Measurements from ENCODE around the gene GPA33.

GPA33 gene

GRCh38 chr1:167119696-167120095 lies 29.5 kb upstream of the GPA33 start:
- POLR2A ChIA-PET: no interaction called here
- no peak for DNase-seq (ENCODE audit: extremely low spot score)
- CTCF ChIA-PET: no interaction called here
- TF ChIP-seq CTCF (IDR thresholded peaks at IDR 0.05; ENCODE audit: control extremely low read depth, extremely low read depth, low read depth, missing control alignments): no peak

- CTCF ChIA-PET: no interaction called here
- POLR2A ChIA-PET: no interaction called here
Observed at GRCh38 chr1:167118188-167118587, 28.0 kb upstream of the GPA33 start.

DNA sequence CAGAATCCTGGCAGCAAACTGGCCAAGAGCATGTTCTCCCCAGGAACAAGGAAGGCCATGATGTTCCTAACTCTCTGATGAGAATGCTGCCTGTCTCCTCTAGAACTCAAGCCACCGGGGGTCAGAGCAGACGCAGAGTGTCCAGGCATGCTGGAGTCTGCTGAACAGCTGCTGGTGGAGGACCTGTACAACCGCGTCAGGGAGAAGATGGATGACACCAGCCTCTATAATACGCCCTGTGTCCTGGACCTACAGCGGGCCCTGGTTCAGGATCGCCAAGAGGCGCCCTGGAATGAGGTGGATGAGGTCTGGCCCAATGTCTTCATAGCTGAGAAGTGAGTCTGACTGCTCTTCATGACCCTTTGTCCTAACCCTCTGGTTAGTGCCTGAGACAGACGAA lies 27.0 kb upstream of the GPA33 start:
- no peak for TF ChIP-seq CTCF (IDR thresholded peaks at IDR 0.05; ENCODE audit: control extremely low read depth, extremely low read depth, low read depth, missing control alignments)
- CTCF ChIA-PET: interaction anchor here (1.3 kb wide), 1 partner anchor 8 kb away, joined by 4 read pairs; no protein-coding TSS in a partner anchor
- DNase-seq (ENCODE audit: extremely low spot score): no peak
- POLR2A ChIA-PET: no interaction called here

More at GRCh38 chr1:167118188-167118587, 28.0 kb upstream of the GPA33 start:
- no peak for DNase-seq (ENCODE audit: extremely low spot score)
- no peak for TF ChIP-seq CTCF (IDR thresholded peaks at IDR 0.05; ENCODE audit: control extremely low read depth, extremely low read depth, low read depth, missing control alignments)

DNA sequence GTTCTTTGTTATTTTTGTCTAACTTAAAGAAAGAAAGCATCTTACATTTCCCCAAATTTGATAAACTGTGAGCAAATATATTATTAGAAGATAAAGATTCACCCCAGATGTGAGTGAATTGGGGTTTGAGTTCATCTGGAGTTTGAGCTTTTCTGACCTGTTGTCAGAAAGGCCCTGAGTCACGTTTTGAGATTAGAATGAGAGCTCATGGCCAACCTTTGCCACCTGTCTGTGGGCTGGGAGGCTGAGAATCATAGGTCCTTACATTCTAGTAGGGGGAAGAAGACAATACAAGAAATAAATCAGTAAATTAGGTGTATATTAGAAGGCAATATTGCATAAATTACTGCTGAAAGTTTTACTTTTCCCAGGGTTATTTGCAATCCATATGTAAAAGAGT lies 26.0 kb upstream of the GPA33 start:
- ChIA-PET POLR2A (no interaction called here), CTCF (interaction anchor here (0.6 to 1.6 kb wide), 5 partner anchors 9 to 206 kb away, joined by 3 to 7 read pairs (median 4); no protein-coding TSS in a partner anchor)
- TF ChIP-seq CTCF (IDR thresholded peaks at IDR 0.05; ENCODE audit: control extremely low read depth, extremely low read depth, low read depth, missing control alignments): no peak
- no peak for DNase-seq (ENCODE audit: extremely low spot score)

- ChIA-PET CTCF (interaction anchor here (0.6 to 1.6 kb wide), 5 partner anchors 9 to 419 kb away, joined by 3 to 7 read pairs (median 4); no protein-coding TSS in a partner anchor), POLR2A (no interaction called here)
- DNase-seq (ENCODE audit: extremely low spot score): no peak
- no peak for TF ChIP-seq CTCF (IDR thresholded peaks at IDR 0.05; ENCODE audit: control extremely low read depth, extremely low read depth, low read depth, missing control alignments)
Observed at GRCh38 chr1:167115655-167116054, 25.5 kb upstream of the GPA33 start.

DNA sequence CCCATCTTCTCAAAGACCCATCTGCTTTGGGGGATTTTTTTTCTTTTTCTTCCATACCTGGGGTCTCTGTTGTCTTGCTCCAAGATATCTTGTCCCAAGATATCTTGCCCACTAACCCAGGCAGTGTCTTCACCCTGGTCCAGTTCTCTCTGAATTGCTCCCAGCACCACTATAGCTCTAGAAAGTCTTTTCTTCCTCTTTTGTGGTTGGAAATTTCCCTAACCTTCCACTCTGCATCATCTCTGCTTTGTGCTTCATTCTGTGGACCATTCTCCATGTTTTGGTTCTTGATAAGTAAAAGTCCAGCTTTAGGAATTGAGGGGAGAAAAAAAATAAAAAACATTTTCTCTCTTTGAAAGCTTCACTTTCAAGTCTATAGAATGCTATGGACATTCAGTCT lies 24.5 kb upstream of the GPA33 start:
- no peak for DNase-seq (ENCODE audit: extremely low spot score)
- ChIA-PET CTCF (interaction anchor here (1.0 to 1.3 kb wide), 3 partner anchors 9 to 420 kb away, joined by 3 to 4 read pairs (median 3); no protein-coding TSS in a partner anchor), POLR2A (no interaction called here)
- no peak for TF ChIP-seq CTCF (IDR thresholded peaks at IDR 0.05; ENCODE audit: control extremely low read depth, extremely low read depth, low read depth, missing control alignments)

Measured in GM10248 (cell line).